Neural cell (in vitro differentiated cells): ENCODE data around the gene CEL. TPM values are rescaled to one million over a fixed set of nuclear protein-coding genes. Genes with fewer than 3 reads are reported as not detected.
"Not testable (repeated sequence)": the region's sequence is repeated elsewhere in the genome, so short reads cannot be mapped to it uniquely, and the experiment has no call there.

Source experiments
- H2AFZ ChIP-seq: fragments of 200-600, 300-800 bp; sonication (generic), shearing (Covaris generic); 2 replicates; pipeline ENCODE4 v1.6.0; 2014; ENCODE audit warnings: low read depth, mild to moderate bottlenecking, antibody characterized with exemption, low read length, moderate library complexity
- H3F3A ChIP-seq: fragments of 200-600 bp; shearing (Covaris generic); 2 replicates; pipeline ENCODE4 v1.6.1; 2016; ENCODE audit warnings: mild to moderate bottlenecking, moderate library complexity, mixed read lengths, antibody characterized with exemption, low read length; ENCODE audit not compliant: insufficient read depth, poor library complexity, severe bottlenecking
- H3K27ac ChIP-seq: fragments of 200-600, 300-800 bp; sonication (generic), shearing (Covaris generic); 2 replicates; pipeline ENCODE4 v1.5.1; 2014; ENCODE audit warnings: mild to moderate bottlenecking, low read length, moderate library complexity
- H3K27me3 ChIP-seq: fragments of 300-800, 200-600 bp; sonication (generic), shearing (Covaris generic); 2 replicates; pipeline ENCODE4 v1.6.0; 2014; ENCODE audit warnings: mild to moderate bottlenecking, low read depth, low read length, moderate library complexity; ENCODE audit not compliant: insufficient read depth
- H3K36me3 ChIP-seq: fragments of 300-800, 200-600 bp; sonication (generic), shearing (Covaris generic); 2 replicates; pipeline ENCODE4 v1.5.1; 2014; ENCODE audit warnings: mild to moderate bottlenecking, antibody characterized with exemption, low read length, moderate library complexity; ENCODE audit not compliant: insufficient read depth
- H3K4me2 ChIP-seq: fragments of 300-800, 200-600 bp; sonication (generic), shearing (Covaris generic); 2 replicates; pipeline ENCODE4 v1.6.0; 2014; ENCODE audit warnings: mild to moderate bottlenecking, low read length
- H3K4me3 ChIP-seq: fragments of 300-800, 200-600 bp; sonication (generic), shearing (Covaris generic); 2 replicates; pipeline ENCODE4 v1.5.1; 2014; ENCODE audit warnings: mild to moderate bottlenecking, low read length, moderate library complexity
- H3K79me2 ChIP-seq: fragments of 200-600 bp; shearing (Covaris generic); replicated peaks from 2 replicates; pipeline ENCODE4 v1.6.0; 2014; ENCODE audit warnings: mild to moderate bottlenecking, low read length, moderate library complexity; ENCODE audit not compliant: insufficient read depth
- H3K9ac ChIP-seq: fragments of 300-800, 200-600 bp; sonication (generic), shearing (Covaris generic); 2 replicates; pipeline ENCODE4 v1.6.1; 2016; ENCODE audit warnings: mild to moderate bottlenecking, low read length, mixed read lengths
- H3K9me2 ChIP-seq: fragments of 200-600 bp; shearing (Covaris generic); 2 replicates; pipeline ENCODE4 v1.6.1; 2016; ENCODE audit warnings: mild to moderate bottlenecking, low read length, mixed read lengths; ENCODE audit not compliant: insufficient read depth
- H3K9me3 ChIP-seq: fragments of 200-600, 300-800 bp; sonication (generic), shearing (Covaris generic); 2 replicates; pipeline ENCODE4 v1.6.1; 2016; ENCODE audit warnings: mild to moderate bottlenecking, mixed run types, low read length, moderate library complexity, mixed read lengths
- H4K20me1 ChIP-seq: fragments of 200-600 bp; shearing (Covaris generic); 2 replicates; pipeline ENCODE4 v1.6.1; 2016; ENCODE audit warnings: mild to moderate bottlenecking, mixed run types; ENCODE audit not compliant: insufficient read depth
- EP300 ChIP-seq: fragments of 450-650 bp; conservative IDR thresholded peaks from 2 replicates; pipeline ENCODE4 v1.6.1; 2014; ENCODE audit warnings: antibody characterized with exemption, mild to moderate bottlenecking, moderate library complexity; ENCODE audit not compliant: poor library complexity, severe bottlenecking
- EZH2 ChIP-seq: fragments of 200-600, 300-800 bp; shearing (Covaris generic), sonication (generic); IDR thresholded peaks from 2 replicates; pipeline ENCODE4 v1.6.1; 2014; ENCODE audit warnings: antibody characterized with exemption, low read length, borderline replicate concordance, mild to moderate bottlenecking; ENCODE audit not compliant: insufficient read depth, poor library complexity, severe bottlenecking
- MXI1 ChIP-seq: fragments of 450-650 bp; conservative IDR thresholded peaks from 2 replicates; pipeline ENCODE4 v1.6.1; 2014; ENCODE audit warnings: antibody characterized with exemption, mild to moderate bottlenecking; ENCODE audit not compliant: poor library complexity, severe bottlenecking
- POLR2AphosphoS5 ChIP-seq: IDR thresholded peaks from 2 replicates; pipeline ENCODE4 v1.6.1; 2012
- RAD21 ChIP-seq: fragments of 450-650 bp; conservative IDR thresholded peaks from 2 replicates; pipeline ENCODE4 v1.6.1; 2014; ENCODE audit warnings: antibody characterized with exemption, mild to moderate bottlenecking, moderate library complexity
- REST ChIP-seq: IDR thresholded peaks from 2 replicates; pipeline ENCODE4 v1.6.1; 2012; ENCODE audit warnings: borderline replicate concordance
- SMC3 ChIP-seq: fragments of 450-650 bp; conservative IDR thresholded peaks from 2 replicates; pipeline ENCODE4 v1.6.1; 2014; ENCODE audit warnings: antibody characterized with exemption, mild to moderate bottlenecking, moderate library complexity; ENCODE audit not compliant: poor library complexity
- TAF1 ChIP-seq: IDR thresholded peaks from 2 replicates; pipeline ENCODE4 v1.6.1; 2012; ENCODE audit warnings: low read depth
- polyA plus RNA-seq: library from polyadenylated mRNA; depleted of rRNA; stranded (reverse); fragments of >200 nt; gene quantifications from 2 replicates; pipeline ENCODE4 v1.2.3, GENCODE V29; 2014
- TF ChIP-seq, protein P1 (sequence below): fragments of 450-650 bp; IDR thresholded peaks from 2 replicates; pipeline ENCODE4 v1.5.1; 2014; ENCODE audit warnings: antibody characterized with exemption, mild to moderate bottlenecking, moderate library complexity; ENCODE audit not compliant: poor library complexity, severe bottlenecking

The CEL gene
- polyA plus RNA-seq, 1 donor from 2014 or later = 0.95 TPM

GRCh38 chr9:133090187-133090586, 28.4 kb downstream of the CEL start:
- no peaks in the 10 kb centered on the region for H3K79me2 ChIP-seq
- no peaks in the 10 kb centered on the region for H3K27me3 ChIP-seq
- no peaks in the 10 kb centered on the region for H3K9me3 ChIP-seq
- no peak overlapping the region for H3K27ac ChIP-seq
- H3K9ac ChIP-seq = no peak overlapping the region
- H2AFZ ChIP-seq = no peak overlapping the region
- no peak overlapping the region for H3K4me2 ChIP-seq
- no peaks in the 10 kb centered on the region for H4K20me1 ChIP-seq
- peaks cover 3% of the 10 kb centered on the region for H3K36me3 ChIP-seq
- no peaks in the 10 kb centered on the region for H3K9me2 ChIP-seq
- no peak overlapping the region for H3K4me3 ChIP-seq
- H3F3A ChIP-seq = no peaks in the 10 kb centered on the region
- TF ChIP-seq TAF1 (no peak), REST (no peak)

DNA sequence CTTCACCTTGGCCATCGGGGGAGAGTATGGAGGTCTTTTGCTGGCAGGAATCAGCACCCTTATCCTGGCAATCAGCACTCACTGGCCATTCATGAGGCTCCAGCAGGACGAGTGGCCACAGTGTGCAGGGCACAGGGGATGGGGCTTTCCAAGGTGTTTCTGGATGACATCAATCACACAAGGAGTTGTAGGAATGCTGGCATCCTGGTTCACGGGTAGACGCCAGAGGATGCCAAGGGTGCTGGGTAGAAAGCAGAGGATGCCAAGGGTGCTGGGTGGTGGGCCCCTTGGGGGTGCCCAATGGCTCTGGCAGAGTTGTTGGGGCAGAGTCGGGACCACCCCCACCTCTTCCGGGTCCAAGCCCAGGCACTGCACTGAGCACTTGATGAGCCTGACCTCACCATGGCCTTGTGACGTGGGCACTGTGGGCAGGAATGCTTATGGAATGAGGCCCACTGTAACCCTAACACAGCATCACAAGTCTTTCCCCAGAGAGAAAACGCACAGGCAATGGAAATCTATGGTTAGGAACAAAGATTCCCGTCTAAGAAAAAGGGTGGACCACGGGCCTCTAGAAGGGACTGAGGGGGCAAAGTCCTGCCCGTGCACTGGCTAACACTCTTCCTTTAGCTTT, 29.1 kb downstream of the CEL start:
- peaks cover 1% of the 10 kb centered on the region for H3K9me3 ChIP-seq

DNA sequence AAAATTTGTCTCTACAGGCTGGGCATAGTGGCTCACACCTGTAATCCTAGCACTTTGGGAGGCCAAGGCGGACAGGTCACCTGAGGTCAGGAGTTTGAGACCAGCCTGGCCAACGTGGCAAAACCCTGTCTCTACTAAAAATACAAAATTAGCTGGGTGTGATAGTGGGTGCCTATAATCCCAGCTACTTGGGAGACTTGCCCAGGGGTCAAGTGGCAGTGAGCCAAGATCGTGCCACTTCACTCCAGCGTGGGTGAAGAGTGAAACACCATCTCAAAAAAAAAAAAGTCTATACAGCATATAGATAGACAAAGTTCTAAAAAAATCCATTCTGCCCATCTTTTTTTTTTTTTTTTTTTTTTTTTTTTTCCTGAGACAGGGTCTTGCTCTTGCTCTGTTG, 32.6 kb downstream of the CEL start:
- H2AFZ ChIP-seq, H3K9me2 ChIP-seq, H3K4me2 ChIP-seq, H3K27ac ChIP-seq, H3K4me3 ChIP-seq, H4K20me1 ChIP-seq, H3K27me3 ChIP-seq, H3F3A ChIP-seq, H3K79me2 ChIP-seq, H3K9ac ChIP-seq, H3K9me3 ChIP-seq: not testable (repeated sequence)
- H3K36me3 ChIP-seq = peaks cover 24% of the 10 kb centered on the region

More for the DNA sequence above, 29.1 kb downstream of the CEL start:
- H3K4me3 ChIP-seq = no peak overlapping the region
- peaks cover 3% of the 10 kb centered on the region for H3K36me3 ChIP-seq
- TF ChIP-seq EZH2 = no peak
- TF ChIP-seq REST = no peak
- TF ChIP-seq TAF1 = no peak
- no peak for TF ChIP-seq MXI1
- TF ChIP-seq EP300 = no peak
- TF ChIP-seq, protein P1, sequence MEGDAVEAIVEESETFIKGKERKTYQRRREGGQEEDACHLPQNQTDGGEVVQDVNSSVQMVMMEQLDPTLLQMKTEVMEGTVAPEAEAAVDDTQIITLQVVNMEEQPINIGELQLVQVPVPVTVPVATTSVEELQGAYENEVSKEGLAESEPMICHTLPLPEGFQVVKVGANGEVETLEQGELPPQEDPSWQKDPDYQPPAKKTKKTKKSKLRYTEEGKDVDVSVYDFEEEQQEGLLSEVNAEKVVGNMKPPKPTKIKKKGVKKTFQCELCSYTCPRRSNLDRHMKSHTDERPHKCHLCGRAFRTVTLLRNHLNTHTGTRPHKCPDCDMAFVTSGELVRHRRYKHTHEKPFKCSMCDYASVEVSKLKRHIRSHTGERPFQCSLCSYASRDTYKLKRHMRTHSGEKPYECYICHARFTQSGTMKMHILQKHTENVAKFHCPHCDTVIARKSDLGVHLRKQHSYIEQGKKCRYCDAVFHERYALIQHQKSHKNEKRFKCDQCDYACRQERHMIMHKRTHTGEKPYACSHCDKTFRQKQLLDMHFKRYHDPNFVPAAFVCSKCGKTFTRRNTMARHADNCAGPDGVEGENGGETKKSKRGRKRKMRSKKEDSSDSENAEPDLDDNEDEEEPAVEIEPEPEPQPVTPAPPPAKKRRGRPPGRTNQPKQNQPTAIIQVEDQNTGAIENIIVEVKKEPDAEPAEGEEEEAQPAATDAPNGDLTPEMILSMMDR = no peak
- TF ChIP-seq POLR2AphosphoS5 = no peak
- TF ChIP-seq SMC3 = no peak
- TF ChIP-seq RAD21 = no peak
- no peaks in the 10 kb centered on the region for H3K27me3 ChIP-seq
- no peak overlapping the region for H3K9ac ChIP-seq
- no peaks in the 10 kb centered on the region for H3K79me2 ChIP-seq
- no peaks in the 10 kb centered on the region for H3K9me2 ChIP-seq
- no peak overlapping the region for H3K27ac ChIP-seq
- H3F3A ChIP-seq = no peaks in the 10 kb centered on the region
- no peak overlapping the region for H2AFZ ChIP-seq
- H3K4me2 ChIP-seq = no peak overlapping the region
- no peaks in the 10 kb centered on the region for H4K20me1 ChIP-seq
